Measurements from ENCODE around the gene NRXN3. TPM values are rescaled to one million over a fixed set of nuclear protein-coding genes. Genes with fewer than 3 reads are reported as not detected.

NRXN3 gene
- total RNA-seq, 2 donors from 2014 or later, result 1.3 to 2.3 TPM

- H3K27me3 ChIP-seq, result no peaks in the 10 kb centered on the region
- no peak overlapping the region for H3K4me3 ChIP-seq
- H3K36me3 ChIP-seq (replicated peaks in 1 of 2; ENCODE audit: insufficient read depth in 1 of 2, low read depth in 2 of 2), result no peaks in the 10 kb centered on the region
- no peak for DNase-seq
- intact Hi-C loops (cut with DNase I), result no loop called here
- no peak for ATAC-seq
- WGBS, 2 donors, result 57 to 62% methylated on average over 3 of the region's 3 CpGs
- no peak overlapping the region for H3K27ac ChIP-seq
- H3K9me3 ChIP-seq, result no peaks in the 10 kb centered on the region
- no peaks in the 10 kb centered on the region for H3K4me1 ChIP-seq
- TF ChIP-seq CTCF (IDR thresholded peaks at IDR 0.05) (no peak), POLR2A (IDR thresholded peaks at IDR 0.05) (no peak)
Measured at GRCh38 chr14:78638926-78639325, 468.8 kb downstream of the NRXN3 start.

- no peaks in the 10 kb centered on the region for H3K27me3 ChIP-seq
- ATAC-seq (no peak), DNase-seq (no peak)
- TF ChIP-seq POLR2A (IDR thresholded peaks at IDR 0.05) (no peak), CTCF (IDR thresholded peaks at IDR 0.05) (no peak)
- H3K9me3 ChIP-seq, result no peaks in the 10 kb centered on the region
- no peaks in the 10 kb centered on the region for H3K36me3 ChIP-seq (replicated peaks in 1 of 2; ENCODE audit: insufficient read depth in 1 of 2, low read depth in 2 of 2)
- no peak overlapping the region for H3K4me3 ChIP-seq
- intact Hi-C loops (cut with DNase I), result no loop called here
- WGBS, 2 donors, result 53 to 54% methylated on average over 22 of the region's 22 CpGs
- no peaks in the 10 kb centered on the region for H3K4me1 ChIP-seq
- no peak overlapping the region for H3K27ac ChIP-seq
Measured at GRCh38 chr14:78644824-78645559, 474.8 kb downstream of the NRXN3 start.

- ATAC-seq (no peak), DNase-seq (no peak)
- TF ChIP-seq POLR2A (IDR thresholded peaks at IDR 0.05) (no peak), CTCF (IDR thresholded peaks at IDR 0.05) (no peak)
- no peaks in the 10 kb centered on the region for H3K27me3 ChIP-seq
- 70 to 82% methylated on average over 1 of the region's 1 CpG for WGBS, 2 donors
- intact Hi-C loops (cut with DNase I), result no loop called here
- no peak overlapping the region for H3K27ac ChIP-seq
- no peaks in the 10 kb centered on the region for H3K36me3 ChIP-seq (replicated peaks in 1 of 2; ENCODE audit: insufficient read depth in 1 of 2, low read depth in 2 of 2)
- H3K4me3 ChIP-seq, result no peak overlapping the region
- no peaks in the 10 kb centered on the region for H3K4me1 ChIP-seq
- no peaks in the 10 kb centered on the region for H3K9me3 ChIP-seq
Measured at GRCh38 chr14:78652727-78653126, 482.6 kb downstream of the NRXN3 start.

DNA sequence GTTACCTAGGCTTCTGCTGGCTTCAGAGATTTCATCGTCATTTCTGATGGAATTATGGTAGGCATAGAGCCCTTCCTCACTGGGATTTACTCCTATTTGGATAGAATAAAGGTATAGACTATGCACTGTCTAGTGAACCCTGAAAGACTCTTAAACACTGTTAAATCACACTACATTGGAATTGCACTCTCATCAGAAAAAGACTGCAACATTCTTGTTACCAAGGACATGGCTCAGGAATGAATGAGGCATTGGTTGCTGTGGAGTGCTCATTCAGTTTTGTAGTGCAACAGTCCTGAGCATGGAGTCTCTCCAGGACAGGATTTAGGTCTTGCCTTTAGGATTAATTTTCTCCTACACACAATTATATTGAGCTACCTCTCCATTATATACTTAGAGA, 483.0 kb downstream of the NRXN3 start:
- intact Hi-C loops (cut with DNase I), result no loop called here
- TF ChIP-seq POLR2A (IDR thresholded peaks at IDR 0.05), result no peak
- no peak for TF ChIP-seq CTCF (IDR thresholded peaks at IDR 0.05)
- Histone ChIP-seq H3K4me1 (no peaks in the 10 kb centered on the region), H3K27me3 (no peaks in the 10 kb centered on the region), H3K9me3 (no peaks in the 10 kb centered on the region), H3K36me3 (replicated peaks in 1 of 2; ENCODE audit: insufficient read depth in 1 of 2, low read depth in 2 of 2) (no peaks in the 10 kb centered on the region), H3K27ac (no peak overlapping the region), H3K4me3 (no peak overlapping the region)
- 36 to 89% methylated on average over 1 of the region's 1 CpG for WGBS, 2 donors
- no peak for DNase-seq
- no peak for ATAC-seq

DNA sequence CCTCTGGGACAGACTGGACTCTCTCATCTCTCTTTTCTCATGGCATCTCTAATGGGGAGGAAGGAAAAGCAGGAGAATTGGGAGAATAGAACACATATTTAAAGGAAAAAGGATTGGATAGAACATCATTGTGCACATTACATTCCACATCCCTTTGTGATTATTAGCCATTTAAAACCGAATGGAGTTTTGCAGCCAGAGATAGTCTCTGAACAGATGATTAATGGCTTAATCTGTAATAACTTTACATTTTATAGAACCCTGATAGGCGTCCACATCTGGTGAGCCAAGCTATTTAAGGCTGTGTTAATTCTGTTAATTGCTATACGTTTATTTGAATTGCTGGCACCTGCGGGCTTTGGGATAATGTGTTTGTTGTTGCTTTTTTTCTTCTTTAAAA, 487.3 kb downstream of the NRXN3 start:
- DNase-seq, result no peak
- Histone ChIP-seq H3K4me3 (no peak overlapping the region), H3K4me1 (no peaks in the 10 kb centered on the region), H3K27me3 (no peaks in the 10 kb centered on the region), H3K27ac (no peak overlapping the region), H3K9me3 (no peaks in the 10 kb centered on the region), H3K36me3 (replicated peaks in 1 of 2; ENCODE audit: insufficient read depth in 1 of 2, low read depth in 2 of 2) (no peaks in the 10 kb centered on the region)
- no peak for TF ChIP-seq POLR2A (IDR thresholded peaks at IDR 0.05)
- no peak for TF ChIP-seq CTCF (IDR thresholded peaks at IDR 0.05)
- 58 to 59% methylated on average over 4 of the region's 4 CpGs for WGBS, 2 donors
- intact Hi-C loops (cut with DNase I), result no loop called here
- no peak for ATAC-seq

All from body of pancreas (tissue), 4 donors.